MCF 10A (cell line): ENCODE measurements around the gene TGFB2. TPM values are rescaled to one million over a fixed set of nuclear protein-coding genes. Genes with fewer than 3 reads are reported as not detected.

Experiments used
- BruUV-seq: library from RNA; stranded (reverse); fragments of 400-500 nt; replicated peaks from 2 replicates; lab custom pipeline; 2021; lab: Mats Ljungman, UMichigan
- CTCF ChIA-PET: fragments of 300-600 bp; sonication (Branson Sonifier 250); formaldehyde crosslinking; extraction: SDS; loops from one replicate; lab custom pipeline; 2021; ENCODE audit warnings: antibody characterized with exemption, inconsistent platforms; lab: Yijun Ruan, JAX
- POLR2A ChIA-PET: fragments of 300-600, 350-650 bp; sonication (Branson Sonifier 250); formaldehyde crosslinking; extraction: SDS; loops from one replicate; lab custom pipeline; 2020; ENCODE audit warnings: antibody characterized with exemption, inconsistent platforms; lab: Yijun Ruan, JAX
- DNase-seq: peaks from one replicate; pipeline ENCODE4 v3.0.0-alpha.2; 2018; ENCODE audit not compliant: unreplicated experiment
- H3K27ac Mint-ChIP-seq: one replicate; pipeline ENCODE4 v1.8.0; 2022; ENCODE audit warnings: mild to moderate bottlenecking, low read depth, mixed read lengths; ENCODE audit not compliant: unreplicated experiment
- H3K27me3 Mint-ChIP-seq: one replicate; pipeline ENCODE4 v1.8.0; 2022; ENCODE audit warnings: mixed read lengths; ENCODE audit not compliant: insufficient read depth, unreplicated experiment
- H3K36me3 Mint-ChIP-seq: one replicate; pipeline ENCODE4 v1.8.0; 2022; ENCODE audit warnings: mild to moderate bottlenecking, moderate library complexity, mixed read lengths; ENCODE audit not compliant: insufficient read depth, unreplicated experiment
- H3K4me1 Mint-ChIP-seq: one replicate; pipeline ENCODE4 v1.8.0; 2022; ENCODE audit warnings: mixed read lengths; ENCODE audit not compliant: insufficient read depth, unreplicated experiment
- H3K4me3 Mint-ChIP-seq: one replicate; pipeline ENCODE4 v1.8.0; 2022; ENCODE audit warnings: mild to moderate bottlenecking, moderate library complexity, mixed read lengths; ENCODE audit not compliant: unreplicated experiment
- H3K9me3 Mint-ChIP-seq: one replicate; pipeline ENCODE4 v1.8.0; 2022; ENCODE audit warnings: mixed read lengths; ENCODE audit not compliant: unreplicated experiment
- CTCF ChIP-seq: fragments of 200-600 bp; IDR thresholded peaks from one replicate; pipeline ENCODE4 v1.8.0; 2022; ENCODE audit warnings: antibody characterized with exemption, mild to moderate bottlenecking; ENCODE audit not compliant: unreplicated experiment
- intact Hi-C: fragments of 100-400 bp; cut with micrococcal nuclease; formaldehyde crosslinking; loops from 2 replicates; pipeline ENCODE4 v1.14.1; 2022
- total RNA-seq: library from RNA; stranded (reverse); gene quantifications from 2 replicates; pipeline ENCODE4 v1.2.3, GENCODE V29; 2022

Gene TGFB2
- total RNA-seq, 1 experiment from 2014 or later = 6.3 TPM

GRCh38 chr1:218324226-218324580 is 20.9 kb upstream of the TGFB2 start:
- TF ChIP-seq CTCF = no peak
- POLR2A ChIA-PET = interaction anchor here (0.6 kb wide), 1 partner anchor 1478 kb away, joined by 4 read pairs; no protein-coding TSS in a partner anchor
- peaks cover 50% of the 10 kb centered on the region for H3K36me3 Mint-ChIP-seq
- DNase-seq = no peak
- H3K4me3 Mint-ChIP-seq = no peak overlapping the region
- H3K27ac Mint-ChIP-seq = no peak overlapping the region
- no TSS peak for BruUV-seq
- no peaks in the 10 kb centered on the region for H3K9me3 Mint-ChIP-seq
- H3K27me3 Mint-ChIP-seq = no peaks in the 10 kb centered on the region
- intact Hi-C loops = no loop called here
- CTCF ChIA-PET = interaction anchor here (0.6 to 1.0 kb wide), 2 partner anchors 10 to 1242 kb away, joined by 3 to 4 read pairs; no protein-coding TSS in a partner anchor
- no peaks in the 10 kb centered on the region for H3K4me1 Mint-ChIP-seq

- POLR2A ChIA-PET = interaction anchor here (0.6 kb wide), 1 partner anchor 8 kb away, joined by 3 read pairs; no protein-coding TSS in a partner anchor
- H3K4me1 Mint-ChIP-seq = no peaks in the 10 kb centered on the region
- intact Hi-C loops = no loop called here
- H3K4me3 Mint-ChIP-seq = no peak overlapping the region
- H3K27ac Mint-ChIP-seq = no peak overlapping the region
- DNase-seq = no peak
- no peaks in the 10 kb centered on the region for H3K9me3 Mint-ChIP-seq
- no TSS peak for BruUV-seq
- H3K27me3 Mint-ChIP-seq = no peaks in the 10 kb centered on the region
- CTCF ChIA-PET = interaction anchor here (0.6 to 5.5 kb wide), 41 partner anchors 8 to 1484 kb away, joined by 3 to 98 read pairs (median 4); partner anchors contain the start of gene TGFB2
- H3K36me3 Mint-ChIP-seq = peaks cover 62% of the 10 kb centered on the region
- TF ChIP-seq CTCF = no peak
These were observed 16.4 kb upstream of the TGFB2 start for GRCh38 chr1:218328769-218329168.

GRCh38 chr1:218330043-218330623 is 15.0 kb upstream of the TGFB2 start:
- intact Hi-C loops = loop anchor here (1.0 kb wide), 7 partner anchors 737 to 1482 kb away; no protein-coding TSS in a partner anchor
- H3K36me3 Mint-ChIP-seq = peaks cover 50% of the 10 kb centered on the region
- TF ChIP-seq CTCF = peak; percentile 84
- CTCF ChIA-PET = interaction anchor here (0.5 to 5.5 kb wide), 75 partner anchors 8 to 1886 kb away, joined by 3 to 98 read pairs (median 4); partner anchors contain the start of gene TGFB2
- peak overlapping the region; percentile 55 for H3K27ac Mint-ChIP-seq
- peak; percentile 67 for DNase-seq
- BruUV-seq = no TSS peak
- no peaks in the 10 kb centered on the region for H3K9me3 Mint-ChIP-seq
- POLR2A ChIA-PET = interaction anchor here (0.6 to 1.6 kb wide), 6 partner anchors 130 to 1482 kb away, joined by 3 to 5 read pairs (median 4); no protein-coding TSS in a partner anchor
- no peak overlapping the region for H3K4me3 Mint-ChIP-seq
- no peaks in the 10 kb centered on the region for H3K27me3 Mint-ChIP-seq
- no peaks in the 10 kb centered on the region for H3K4me1 Mint-ChIP-seq

GRCh38 chr1:218332416-218332815 is 12.7 kb upstream of the TGFB2 start:
- no peak for DNase-seq
- ChIA-PET POLR2A (interaction anchor here (0.8 kb wide), 1 partner anchor 732 kb away, joined by 5 read pairs; no protein-coding TSS in a partner anchor), CTCF (interaction anchor here (0.6 to 5.5 kb wide), 5 partner anchors 11 to 1481 kb away, joined by 3 to 98 read pairs (median 4); no protein-coding TSS in a partner anchor)
- Mint-ChIP-seq H3K36me3 (peaks cover 41% of the 10 kb centered on the region), H3K9me3 (no peaks in the 10 kb centered on the region), H3K27ac (no peak overlapping the region), H3K4me3 (no peak overlapping the region), H3K4me1 (no peaks in the 10 kb centered on the region), H3K27me3 (no peaks in the 10 kb centered on the region)
- intact Hi-C loops = no loop called here
- no peak for TF ChIP-seq CTCF
- no TSS peak for BruUV-seq
